ENCODE measurements around the gene ARHGAP33. TPM values are rescaled to one million over a fixed set of nuclear protein-coding genes. Genes with fewer than 3 reads are reported as not detected.

ARHGAP33 gene
- total and polyA plus RNA-seq, 10 of the 15 experiments (the other 5 are each of a cell fraction or from before 2014, with no cell fraction given): 0.05 to 22.9 (median 2.3) TPM; not detected in 1

DNA sequence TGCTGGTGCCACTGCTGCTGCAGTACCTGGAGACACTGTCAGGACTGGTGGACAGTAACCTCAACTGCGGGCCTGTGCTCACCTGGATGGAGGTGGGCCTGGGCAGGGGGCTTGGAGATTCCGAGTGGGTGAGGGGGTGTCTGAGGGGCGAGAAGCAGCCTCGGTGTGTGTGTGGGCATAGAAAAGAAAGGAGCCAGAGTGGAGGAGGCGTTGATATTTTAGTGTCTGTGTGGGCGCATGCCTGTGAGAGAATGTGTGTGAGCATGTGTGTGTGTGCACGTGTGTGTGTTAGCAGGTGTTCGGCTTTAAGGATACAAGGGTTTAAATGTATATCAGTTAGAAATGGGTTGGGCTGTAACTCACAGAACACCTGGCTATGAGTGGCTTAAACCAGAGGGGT is 3.7 kb downstream of the ARHGAP33 start (continued):
- TF ChIP-seq NFYB (IDR thresholded peaks at IDR 0.05; ENCODE audit: insufficient read depth, low read depth, low read length): no peak
- no peak for TF ChIP-seq MTA2 (IDR thresholded peaks at IDR 0.05; ENCODE audit: low read depth)
- TF ChIP-seq POLR2A (IDR thresholded peaks at IDR 0.05; ENCODE audit: low read depth, low read length): no peak
- TF ChIP-seq ETV6 (conservative IDR thresholded peaks at IDR 0.05 in 1 of 2, IDR thresholded peaks at IDR 0.05 in 1 of 2; ENCODE audit: borderline replicate concordance in 1 of 2, low read depth in 1 of 2): no peak
- no peak for TF ChIP-seq BHLHE40 (IDR thresholded peaks at IDR 0.05; ENCODE audit: borderline replicate concordance in 1 of 2, low read depth in 2 of 2, low read length in 1 of 2)
- TF ChIP-seq GATAD2B (conservative IDR thresholded peaks at IDR 0.05; ENCODE audit: low read depth): no peak
- TF ChIP-seq, protein P1, sequence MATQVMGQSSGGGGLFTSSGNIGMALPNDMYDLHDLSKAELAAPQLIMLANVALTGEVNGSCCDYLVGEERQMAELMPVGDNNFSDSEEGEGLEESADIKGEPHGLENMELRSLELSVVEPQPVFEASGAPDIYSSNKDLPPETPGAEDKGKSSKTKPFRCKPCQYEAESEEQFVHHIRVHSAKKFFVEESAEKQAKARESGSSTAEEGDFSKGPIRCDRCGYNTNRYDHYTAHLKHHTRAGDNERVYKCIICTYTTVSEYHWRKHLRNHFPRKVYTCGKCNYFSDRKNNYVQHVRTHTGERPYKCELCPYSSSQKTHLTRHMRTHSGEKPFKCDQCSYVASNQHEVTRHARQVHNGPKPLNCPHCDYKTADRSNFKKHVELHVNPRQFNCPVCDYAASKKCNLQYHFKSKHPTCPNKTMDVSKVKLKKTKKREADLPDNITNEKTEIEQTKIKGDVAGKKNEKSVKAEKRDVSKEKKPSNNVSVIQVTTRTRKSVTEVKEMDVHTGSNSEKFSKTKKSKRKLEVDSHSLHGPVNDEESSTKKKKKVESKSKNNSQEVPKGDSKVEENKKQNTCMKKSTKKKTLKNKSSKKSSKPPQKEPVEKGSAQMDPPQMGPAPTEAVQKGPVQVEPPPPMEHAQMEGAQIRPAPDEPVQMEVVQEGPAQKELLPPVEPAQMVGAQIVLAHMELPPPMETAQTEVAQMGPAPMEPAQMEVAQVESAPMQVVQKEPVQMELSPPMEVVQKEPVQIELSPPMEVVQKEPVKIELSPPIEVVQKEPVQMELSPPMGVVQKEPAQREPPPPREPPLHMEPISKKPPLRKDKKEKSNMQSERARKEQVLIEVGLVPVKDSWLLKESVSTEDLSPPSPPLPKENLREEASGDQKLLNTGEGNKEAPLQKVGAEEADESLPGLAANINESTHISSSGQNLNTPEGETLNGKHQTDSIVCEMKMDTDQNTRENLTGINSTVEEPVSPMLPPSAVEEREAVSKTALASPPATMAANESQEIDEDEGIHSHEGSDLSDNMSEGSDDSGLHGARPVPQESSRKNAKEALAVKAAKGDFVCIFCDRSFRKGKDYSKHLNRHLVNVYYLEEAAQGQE (IDR thresholded peaks at IDR 0.05; ENCODE audit: low read depth, low read length): no peak

DNA sequence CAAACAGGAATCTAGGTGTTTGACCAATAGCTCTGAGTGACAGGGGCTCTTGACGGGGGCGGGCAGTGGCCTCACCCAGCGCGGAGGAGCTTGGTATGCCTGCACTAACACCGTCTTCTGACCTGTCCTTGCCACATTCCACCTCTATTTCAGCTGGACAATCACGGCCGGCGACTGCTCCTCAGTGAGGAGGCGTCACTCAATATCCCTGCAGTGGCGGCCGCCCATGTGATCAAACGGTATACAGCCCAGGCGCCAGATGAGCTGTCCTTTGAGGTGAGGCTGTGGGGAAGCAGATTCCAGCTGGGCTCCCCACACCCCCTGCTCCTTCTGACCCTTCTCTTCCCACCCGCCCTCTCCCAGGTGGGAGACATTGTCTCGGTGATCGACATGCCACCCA is 4.7 kb downstream of the ARHGAP33 start:
- no peaks in the 10 kb centered on the region for H3K79me2 ChIP-seq (ENCODE audit: control insufficient read depth, insufficient read depth, low read length)
- ChIA-PET RAD21 (ENCODE audit: unreplicated experiment) (no interaction called here), CTCF (no interaction called here), SMC1A (ENCODE audit: uncharacterized antibody, unreplicated experiment) (no interaction called here), POLR2A (interaction anchor here (0.5 to 1.6 kb wide), 2 partner anchors 32 to 62 kb away, joined by 3 to 4 read pairs; partner anchors contain the start of gene LIN37)
- H3K9me3 ChIP-seq (replicated peaks; ENCODE audit: control insufficient read depth, insufficient read depth, low read length): no peaks in the 10 kb centered on the region
- no TSS peak for BruUV-seq (replicated peaks)
- no peak overlapping the region for H3K4me3 ChIP-seq
- H3K36me3 ChIP-seq (ENCODE audit: control insufficient read depth in 2 of 2, insufficient read depth in 2 of 2, low read length in 1 of 2): no peaks in the 10 kb centered on the region; a peak in 1 of 4 replicates
- H3K4me1 ChIP-seq (ENCODE audit: control insufficient read depth, insufficient read depth, low read length): no peaks in the 10 kb centered on the region
- no peak overlapping the region for H3K27ac ChIP-seq (ENCODE audit: control insufficient read depth, insufficient read depth)
- DNase-seq (ENCODE audit: low read depth, low spot score) (no peak), ATAC-seq (no peak), FAIRE-seq (no peak)
- no peak overlapping the region for H2AFZ ChIP-seq (ENCODE audit: control insufficient read depth, low read depth, low read length)
- in situ Hi-C loops (cut with MboI): no loop called here
- intact Hi-C loops (cut with micrococcal nuclease; ENCODE audit: unreplicated experiment): no loop called here
- H3K27me3 ChIP-seq (replicated peaks in 1 of 2; ENCODE audit: control insufficient read depth in 2 of 2, insufficient read depth in 2 of 2, low read length in 1 of 2): no peaks in the 10 kb centered on the region
- H4K20me1 ChIP-seq (ENCODE audit: control insufficient read depth, insufficient read depth): no peaks in the 10 kb centered on the region
- no peak overlapping the region for H3K4me2 ChIP-seq (ENCODE audit: control insufficient read depth, insufficient read depth)
- no peak overlapping the region for H3K9ac ChIP-seq (ENCODE audit: control insufficient read depth, insufficient read depth, low read length)
- 95% methylated on average over 13 of the region's 16 CpGs for WGBS (ENCODE audit: insufficient coverage, insufficient replicate concordance, low lambda C conversion rate, missing lambda C conversion rate)
- no peak for TF ChIP-seq POLR2A (IDR thresholded peaks at IDR 0.05; ENCODE audit: low read depth, low read length)
- TF ChIP-seq NR2C2 (IDR thresholded peaks at IDR 0.05; ENCODE audit: borderline replicate concordance, control insufficient read depth, insufficient read length, low read depth): no peak
- TF ChIP-seq GATAD2B (conservative IDR thresholded peaks at IDR 0.05; ENCODE audit: low read depth): no peak
- TF ChIP-seq, protein P2, sequence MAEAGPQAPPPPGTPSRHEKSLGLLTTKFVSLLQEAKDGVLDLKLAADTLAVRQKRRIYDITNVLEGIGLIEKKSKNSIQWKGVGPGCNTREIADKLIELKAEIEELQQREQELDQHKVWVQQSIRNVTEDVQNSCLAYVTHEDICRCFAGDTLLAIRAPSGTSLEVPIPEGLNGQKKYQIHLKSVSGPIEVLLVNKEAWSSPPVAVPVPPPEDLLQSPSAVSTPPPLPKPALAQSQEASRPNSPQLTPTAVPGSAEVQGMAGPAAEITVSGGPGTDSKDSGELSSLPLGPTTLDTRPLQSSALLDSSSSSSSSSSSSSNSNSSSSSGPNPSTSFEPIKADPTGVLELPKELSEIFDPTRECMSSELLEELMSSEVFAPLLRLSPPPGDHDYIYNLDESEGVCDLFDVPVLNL (IDR thresholded peaks at IDR 0.05; ENCODE audit: low read depth, low read length): no peak
- TF ChIP-seq YBX1 (IDR thresholded peaks at IDR 0.05): no peak
- TF ChIP-seq CREM (IDR thresholded peaks at IDR 0.05; ENCODE audit: low read depth): no peak
- TF ChIP-seq, protein P3, sequence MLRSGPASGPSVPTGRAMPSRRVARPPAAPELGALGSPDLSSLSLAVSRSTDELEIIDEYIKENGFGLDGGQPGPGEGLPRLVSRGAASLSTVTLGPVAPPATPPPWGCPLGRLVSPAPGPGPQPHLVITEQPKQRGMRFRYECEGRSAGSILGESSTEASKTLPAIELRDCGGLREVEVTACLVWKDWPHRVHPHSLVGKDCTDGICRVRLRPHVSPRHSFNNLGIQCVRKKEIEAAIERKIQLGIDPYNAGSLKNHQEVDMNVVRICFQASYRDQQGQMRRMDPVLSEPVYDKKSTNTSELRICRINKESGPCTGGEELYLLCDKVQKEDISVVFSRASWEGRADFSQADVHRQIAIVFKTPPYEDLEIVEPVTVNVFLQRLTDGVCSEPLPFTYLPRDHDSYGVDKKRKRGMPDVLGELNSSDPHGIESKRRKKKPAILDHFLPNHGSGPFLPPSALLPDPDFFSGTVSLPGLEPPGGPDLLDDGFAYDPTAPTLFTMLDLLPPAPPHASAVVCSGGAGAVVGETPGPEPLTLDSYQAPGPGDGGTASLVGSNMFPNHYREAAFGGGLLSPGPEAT (IDR thresholded peaks at IDR 0.05; ENCODE audit: low read depth): no peak
- TF ChIP-seq, protein P4, sequence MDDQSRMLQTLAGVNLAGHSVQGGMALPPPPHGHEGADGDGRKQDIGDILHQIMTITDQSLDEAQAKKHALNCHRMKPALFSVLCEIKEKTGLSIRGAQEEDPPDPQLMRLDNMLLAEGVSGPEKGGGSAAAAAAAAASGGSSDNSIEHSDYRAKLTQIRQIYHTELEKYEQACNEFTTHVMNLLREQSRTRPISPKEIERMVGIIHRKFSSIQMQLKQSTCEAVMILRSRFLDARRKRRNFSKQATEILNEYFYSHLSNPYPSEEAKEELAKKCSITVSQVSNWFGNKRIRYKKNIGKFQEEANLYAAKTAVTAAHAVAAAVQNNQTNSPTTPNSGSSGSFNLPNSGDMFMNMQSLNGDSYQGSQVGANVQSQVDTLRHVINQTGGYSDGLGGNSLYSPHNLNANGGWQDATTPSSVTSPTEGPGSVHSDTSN (IDR thresholded peaks at IDR 0.05; ENCODE audit: insufficient replicate concordance, low read depth, low read length): no peak
- TF ChIP-seq RBBP5 (conservative IDR thresholded peaks at IDR 0.05): no peak
- TF ChIP-seq RELA (IDR thresholded peaks at IDR 0.05; ENCODE audit: borderline replicate concordance, partially characterized antibody): no peak
- no peak for TF ChIP-seq ZBED1 (IDR thresholded peaks at IDR 0.05; ENCODE audit: borderline replicate concordance)
